Activated CD4-positive, CD25-positive, alpha-beta regulatory T cell treated with anti-CD3 and anti-CD28 coated beads, Interleukin-2, amount 50 U/mL, for 72 hours (primary cell): ENCODE results near the gene GIPC1.

ENCODE experiments used
- DNase-seq: peaks from one replicate; pipeline ENCODE4 v3.0.0; 2021

GIPC1 gene

GRCh38 chr19:14487370-14488125, 8.4 kb downstream of the GIPC1 start:
- no peak for DNase-seq

DNA sequence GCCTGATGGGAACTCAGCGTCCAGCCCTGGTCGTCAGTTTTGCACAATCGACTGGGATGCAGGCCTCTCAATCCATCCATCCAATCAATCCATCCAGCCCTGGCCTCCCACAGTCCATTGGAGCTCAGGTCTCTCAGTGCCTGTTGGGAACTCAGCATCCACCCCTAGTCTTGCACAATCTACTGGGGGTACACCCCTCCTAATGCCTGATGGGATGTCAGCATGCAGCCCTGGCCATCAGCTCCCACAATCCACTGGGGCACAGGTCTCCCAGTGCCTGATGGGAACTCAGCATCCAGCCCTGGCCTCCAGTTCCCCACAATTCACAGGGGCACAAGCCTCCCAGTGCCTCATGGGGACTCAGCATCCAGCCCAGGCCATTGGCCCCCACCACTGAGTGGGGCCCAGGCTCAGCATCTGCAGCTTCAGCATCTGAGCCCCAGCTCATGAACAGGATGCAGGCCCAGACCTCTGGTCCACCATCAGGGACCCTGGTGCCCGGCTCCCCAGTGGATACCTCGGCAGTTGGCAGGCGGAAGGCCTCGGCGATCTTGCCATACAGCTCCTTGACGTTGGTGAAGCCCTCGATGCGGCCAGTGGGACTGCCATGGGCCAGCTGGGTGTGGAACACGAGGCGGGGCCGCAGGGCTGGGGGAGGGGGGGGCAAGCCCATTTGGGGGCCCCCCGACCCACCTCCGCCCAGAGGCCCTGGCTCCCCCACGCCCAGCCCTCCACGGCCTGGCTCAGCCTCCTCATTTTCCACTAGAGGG, 13.6 kb downstream of the GIPC1 start:
- DNase-seq, result no peak

GRCh38 chr19:14480700-14481079, 15.2 kb downstream of the GIPC1 start:
- no peak for DNase-seq

DNA sequence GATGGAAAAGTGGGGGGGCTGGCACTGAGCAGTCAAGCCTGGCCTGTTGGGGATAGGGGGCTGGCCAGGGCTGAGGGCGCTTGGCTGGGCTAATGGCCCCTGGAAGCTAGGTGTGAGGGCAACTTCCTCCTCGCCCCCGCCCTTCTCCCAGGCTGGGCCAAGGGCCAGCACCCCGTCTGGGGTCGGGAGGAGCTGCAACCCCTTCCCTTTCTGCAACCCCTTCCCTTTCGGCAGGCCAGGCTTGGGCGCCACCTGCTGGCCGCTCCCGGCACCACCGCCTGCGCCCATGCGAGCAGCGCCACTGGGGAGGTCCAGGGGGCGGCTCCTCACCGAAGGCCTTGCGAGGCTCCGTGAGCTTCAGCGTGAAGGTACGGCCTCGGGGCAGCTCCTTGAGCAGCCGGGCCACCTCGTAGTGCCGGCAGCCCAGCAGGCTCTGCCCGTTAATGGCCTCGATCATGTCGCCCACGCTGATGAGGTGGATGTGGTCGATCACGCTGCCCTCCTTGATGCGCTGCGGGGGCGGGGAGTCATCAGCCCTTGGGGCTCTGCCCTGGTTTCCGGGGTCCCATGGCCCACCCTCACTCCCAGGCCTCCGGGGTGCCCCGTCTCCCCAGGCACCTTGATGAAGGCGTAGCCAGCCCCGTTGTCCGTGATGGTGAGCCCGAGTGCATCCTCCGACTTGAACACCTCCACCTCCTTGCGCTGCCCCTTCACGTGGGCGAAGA, 15.8 kb downstream of the GIPC1 start:
- DNase-seq, result peak; percentile 79

GRCh38 chr19:14479309-14479974, 16.5 kb downstream of the GIPC1 start:
- no peak for DNase-seq

DNA sequence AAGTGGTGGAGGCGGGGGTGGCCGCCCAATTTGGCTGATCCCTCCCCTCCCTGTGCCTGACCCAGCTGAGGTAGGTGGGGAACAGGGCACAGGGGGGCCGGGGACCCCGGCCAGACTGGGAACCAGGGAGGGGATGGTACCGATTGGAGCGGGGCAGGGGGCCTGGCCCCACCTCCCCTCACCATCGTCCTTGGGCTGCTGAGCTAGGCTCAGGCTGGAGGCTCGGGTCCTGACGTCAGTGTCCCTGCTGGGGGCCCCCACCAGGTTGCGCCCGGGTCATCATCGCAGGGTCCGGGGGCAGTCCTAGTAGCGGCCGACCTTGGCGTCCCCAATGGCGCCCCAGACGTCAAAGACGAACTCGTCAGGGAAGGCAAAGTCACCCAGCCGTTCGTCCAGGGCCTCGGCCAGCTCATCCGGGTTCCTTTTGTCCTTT, 17.8 kb downstream of the GIPC1 start:
- no peak for DNase-seq

- DNase-seq, result no peak
These were observed 18.4 kb downstream of the GIPC1 start for GRCh38 chr19:14477418-14478112.

- DNase-seq, result no peak
These were observed 19.1 kb downstream of the GIPC1 start for GRCh38 chr19:14476673-14477401.

DNA sequence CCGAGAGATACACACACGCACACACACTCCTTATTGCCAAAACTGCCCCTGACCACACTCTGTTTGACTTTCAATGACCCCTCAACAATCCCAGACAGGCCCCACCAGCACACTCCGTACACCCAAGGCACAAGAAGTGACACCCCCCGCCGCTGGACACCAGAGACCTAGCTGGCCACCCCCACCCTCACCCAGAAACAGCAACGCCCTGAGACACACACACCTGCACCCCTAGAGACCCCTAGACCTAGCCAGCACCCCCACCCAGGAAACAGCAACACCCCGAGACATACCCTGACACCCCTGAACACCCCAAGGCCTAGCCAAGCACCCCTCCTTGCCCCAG, 19.6 kb downstream of the GIPC1 start:
- DNase-seq, result no peak

DNA sequence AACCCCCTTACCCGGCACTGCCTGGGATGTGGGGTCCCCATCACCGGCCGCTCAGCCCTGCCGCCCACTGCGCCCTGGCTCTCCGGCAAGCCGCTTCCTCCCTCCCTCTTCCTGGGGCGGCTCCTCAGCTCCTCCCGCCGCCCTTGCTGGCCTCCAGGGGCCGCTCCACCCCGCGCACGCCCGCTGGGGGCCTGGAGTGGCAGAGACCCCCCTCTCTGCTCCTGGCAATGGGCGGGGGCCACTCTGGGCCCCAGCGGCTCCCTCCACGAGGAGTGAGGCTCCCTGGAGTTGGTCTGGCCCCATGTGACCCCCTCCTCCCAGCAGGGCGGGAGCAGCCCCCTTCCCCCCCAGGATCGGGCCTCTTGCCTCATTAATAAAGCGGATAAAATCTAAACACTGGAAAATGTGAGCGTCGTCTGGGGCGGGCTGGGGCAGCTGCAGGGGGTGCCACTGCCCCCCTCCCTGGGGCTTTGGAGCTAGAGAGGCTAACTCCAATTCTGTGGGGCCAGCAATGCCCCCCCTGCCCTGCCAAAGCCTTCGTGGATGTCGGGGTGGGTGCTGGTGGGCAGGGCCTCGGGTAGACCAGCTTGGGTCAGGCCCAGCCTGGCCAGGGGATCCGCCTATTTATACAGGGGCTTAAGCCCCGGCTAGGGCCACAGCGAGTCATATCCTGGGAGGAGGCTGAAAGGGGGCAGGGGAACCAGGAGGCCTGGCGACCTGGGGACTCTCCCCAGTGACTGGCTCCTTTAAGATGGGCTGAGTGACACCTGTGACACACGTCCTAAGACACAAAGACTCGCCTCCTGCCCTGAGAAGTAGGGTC, 20.5 kb downstream of the GIPC1 start, which contains the start of gene PTGER1:
Gene PTGER1, minus strand, starts transcription at position 104 of the 823 bp plus-strand sequence. CDS start 1,034 bp downstream, outside the sequence.
- DNase-seq, result no peak

DNA sequence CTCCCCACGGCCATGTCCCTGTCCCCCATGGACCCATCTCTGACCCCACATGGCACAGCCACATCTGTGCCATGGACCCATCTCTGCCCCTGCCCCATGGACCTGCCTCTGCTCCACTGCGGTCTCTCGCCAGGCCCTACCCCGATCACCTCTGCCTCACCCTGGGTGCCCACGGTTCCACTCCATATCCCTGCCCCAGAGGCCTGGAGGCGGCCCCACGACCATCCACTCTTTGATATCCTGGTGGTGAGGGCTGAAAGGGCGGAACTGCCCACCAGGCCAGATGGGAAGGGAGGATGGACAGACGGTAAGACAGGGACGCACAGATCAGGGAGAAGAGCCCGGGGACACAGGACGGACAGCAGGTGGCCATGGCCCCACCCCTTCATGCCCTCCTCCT, 21.1 kb downstream of the GIPC1 start:
- DNase-seq, result no peak

- no peak for DNase-seq
These were observed 21.8 kb downstream of the GIPC1 start for GRCh38 chr19:14473978-14474578.

GRCh38 chr19:14473073-14473977, 22.6 kb downstream of the GIPC1 start:
- no peak for DNase-seq

DNA sequence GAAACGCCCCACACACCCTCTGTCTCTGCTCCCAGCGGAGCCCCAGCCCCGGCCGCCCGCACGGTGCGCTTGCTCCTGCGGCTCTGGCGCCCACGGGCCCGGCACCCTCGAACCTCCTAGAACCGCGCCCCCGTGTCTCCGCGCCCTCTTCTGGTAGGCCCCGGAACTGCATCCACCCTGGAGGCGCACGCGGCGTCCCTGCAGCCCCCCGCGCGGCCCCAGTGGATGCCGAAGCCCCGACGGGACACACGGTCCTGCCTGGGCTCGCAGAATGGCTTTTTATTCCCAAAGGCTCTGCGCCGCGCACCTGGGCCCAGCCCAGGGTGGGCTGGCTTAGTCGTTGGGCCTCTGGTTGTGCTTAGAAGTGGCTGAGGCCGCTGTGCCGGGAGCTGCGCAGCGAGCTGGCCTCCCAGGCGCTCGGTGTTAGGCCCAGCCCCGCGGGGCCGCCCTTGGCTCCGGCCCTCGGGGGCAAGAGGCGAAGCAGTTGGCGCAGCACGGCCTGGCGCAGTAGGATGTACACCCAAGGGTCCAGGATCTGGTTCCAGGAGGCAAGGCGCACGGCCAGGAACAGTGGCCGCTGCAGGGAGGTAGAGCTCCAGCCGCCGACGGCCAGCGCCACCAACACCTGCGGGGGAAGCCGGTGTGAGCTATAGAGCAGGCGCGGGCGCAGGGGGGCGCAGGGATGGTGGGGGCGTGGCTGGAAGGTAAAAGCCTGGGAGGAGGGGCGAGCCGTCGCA, 23.6 kb downstream of the GIPC1 start:
- DNase-seq, result peak; percentile 89

- DNase-seq, result peak; percentile 33
These were observed 24.3 kb downstream of the GIPC1 start for GRCh38 chr19:14471436-14472187.

- no peak for DNase-seq
These were observed 25.7 kb downstream of the GIPC1 start for GRCh38 chr19:14470031-14470876.

DNA sequence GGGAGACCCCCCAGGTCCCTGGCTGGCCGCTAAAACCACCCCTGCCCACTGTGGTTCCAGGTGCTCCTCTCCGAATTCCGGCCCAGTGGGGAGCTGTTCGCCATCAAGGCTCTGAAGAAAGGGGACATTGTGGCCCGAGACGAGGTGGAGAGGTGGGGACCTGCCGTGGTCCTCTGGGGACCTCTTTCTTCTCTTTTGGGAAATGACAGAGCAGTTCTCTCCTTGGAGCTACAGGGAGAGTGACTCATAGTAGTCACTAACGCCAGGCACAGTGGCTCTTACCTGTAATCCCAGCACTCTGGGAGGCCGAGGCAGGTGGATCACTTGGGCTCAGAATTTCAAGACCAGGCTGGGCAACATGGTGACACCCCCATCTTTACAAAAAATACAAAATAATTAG, 28.1 kb downstream of the GIPC1 start:
- no peak for DNase-seq
